CD4-positive, alpha-beta T cell (primary cell): ENCODE measurements around the gene SLC25A13. TPM values are rescaled to one million over a fixed set of nuclear protein-coding genes. Genes with fewer than 3 reads are reported as not detected.

Source experiments
- ATAC-seq: fragments of 200-7000 bp; cut with Tn5 transposase; one replicate; pipeline ENCODE4 v1.10.0; 2022; ENCODE audit warnings: mild to moderate bottlenecking; ENCODE audit not compliant: poor library complexity
- CTCF ChIA-PET: fragments of 350-600 bp; sonication (Branson Sonifier 250); formaldehyde crosslinking; loops from one replicate; lab custom pipeline; 2021; ENCODE audit warnings: antibody characterized with exemption, inconsistent platforms; lab: Charles Lee
- POLR2A ChIA-PET: fragments of 350-600 bp; sonication (Branson Sonifier 250); formaldehyde crosslinking; loops from one replicate; lab custom pipeline; 2021; ENCODE audit warnings: antibody characterized with exemption, inconsistent platforms; lab: Charles Lee
- DNase-seq, 14 experiments: peaks; one replicate each; pipeline ENCODE4 v3.0.0-alpha.2; 2013 to 2020; ENCODE audit warnings: mixed read lengths in 2 of 14
- H3K27ac ChIP-seq, 2 donors: one replicate each; pipeline versions ENCODE4 v1.5.1 to v1.7.0; 2013; ENCODE audit warnings: low read length in 2 of 2, low read depth in 1 of 2, mild to moderate bottlenecking in 1 of 2
- H3K27me3 ChIP-seq, 2 experiments: 1 replicate in 1 of 2; 2 replicates in 1 of 2; pipeline versions ENCODE4 v1.6.1 to v1.7.0; 2013; ENCODE audit warnings: low read length in 2 of 2, control low read depth in 1 of 2, mild to moderate bottlenecking in 1 of 2, moderate library complexity in 1 of 2; ENCODE audit not compliant: insufficient read depth in 2 of 2, control insufficient read depth in 1 of 2
- H3K36me3 ChIP-seq: one replicate; pipeline ENCODE4 v1.6.1; 2013; ENCODE audit warnings: low read length, control low read depth; ENCODE audit not compliant: insufficient read depth
- H3K4me1 ChIP-seq: one replicate; pipeline ENCODE4 v1.6.1; 2013; ENCODE audit warnings: low read length, control low read depth; ENCODE audit not compliant: insufficient read depth
- H3K4me3 ChIP-seq: one replicate; pipeline ENCODE4 v1.5.1; 2013; ENCODE audit warnings: mild to moderate bottlenecking, low read length, moderate library complexity
- H3K9me3 ChIP-seq, 2 experiments: 1 replicate in 1 of 2; 2 replicates in 1 of 2; pipeline versions ENCODE4 v1.6.1 to v1.7.0; 2013; ENCODE audit warnings: low read length in 2 of 2, mild to moderate bottlenecking in 2 of 2, control low read depth in 1 of 2, moderate library complexity in 1 of 2; ENCODE audit not compliant: control insufficient read depth in 1 of 2, insufficient read depth in 1 of 2
- H3K27ac Mint-ChIP-seq: one replicate; pipeline ENCODE4 v1.8.0; 2020; ENCODE audit warnings: mixed read lengths
- H3K27me3 Mint-ChIP-seq: one replicate; pipeline ENCODE4 v1.8.0; 2021; ENCODE audit warnings: mixed read lengths
- H3K36me3 Mint-ChIP-seq: one replicate; pipeline ENCODE4 v1.8.0; 2021; ENCODE audit warnings: low read depth, mixed read lengths
- H3K4me1 Mint-ChIP-seq: one replicate; pipeline ENCODE4 v1.8.0; 2021; ENCODE audit warnings: low read depth, mixed read lengths
- H3K4me3 Mint-ChIP-seq: one replicate; pipeline ENCODE4 v1.8.0; 2020; ENCODE audit warnings: mild to moderate bottlenecking, mixed read lengths
- H3K9me3 Mint-ChIP-seq: one replicate; pipeline ENCODE4 v1.8.0; 2020; ENCODE audit warnings: mixed read lengths
- intact Hi-C, 2 experiments: fragments of 100-400 bp; cut with DNase I in 1 of 2; cut with micrococcal nuclease in 1 of 2; formaldehyde crosslinking; loops; one replicate each; pipeline versions ENCODE4 v1.15.1 to v1.9.0; 2023 to 2025; cut with DNase I, micrococcal nuclease
- total RNA-seq, 174 experiments: library from RNA in 2 of 174; stranded (reverse) in 2 of 174; gene quantifications; one replicate each; pipeline ENCODE4 v1.2.3 and lab custom pipeline; 2021 to 2026
- TF ChIP-seq, protein P1 (sequence below): fragments of 200-600 bp; IDR thresholded peaks from one replicate; pipeline ENCODE4 v1.8.0; 2022; ENCODE audit warnings: antibody characterized with exemption, mild to moderate bottlenecking

SLC25A13 gene
- total RNA-seq, 2 experiments from 2014 or later: 12.7 to 13.5 TPM

DNA sequence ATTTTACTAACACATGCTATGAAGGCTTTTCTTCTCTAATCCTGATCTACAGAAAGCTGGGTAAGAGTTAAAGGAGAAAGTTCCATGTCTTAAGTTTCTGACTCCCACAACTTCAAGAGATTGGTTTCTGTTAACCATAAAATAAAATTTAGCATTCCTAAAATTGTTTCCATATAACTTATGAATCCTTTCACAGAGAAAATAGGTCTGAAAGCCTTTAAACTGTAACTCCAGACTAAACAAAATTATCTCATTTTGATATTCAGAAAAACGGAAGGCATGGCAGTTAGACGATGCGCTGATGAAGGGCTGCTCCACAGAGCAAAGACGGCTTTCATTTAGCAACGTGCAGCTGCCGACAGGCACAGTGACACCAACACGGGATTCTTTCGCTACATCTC is 133.3 kb downstream of the SLC25A13 start:
- peaks cover 64% of the 10 kb centered on the region for H3K36me3 Mint-ChIP-seq
- intact Hi-C loops: loop anchor here in 1 of 2 experiments (10.0 kb wide), 1 partner anchor 836 kb away; the partner anchor contains the start of gene DLX5
- POLR2A ChIA-PET: no interaction called here

DNA sequence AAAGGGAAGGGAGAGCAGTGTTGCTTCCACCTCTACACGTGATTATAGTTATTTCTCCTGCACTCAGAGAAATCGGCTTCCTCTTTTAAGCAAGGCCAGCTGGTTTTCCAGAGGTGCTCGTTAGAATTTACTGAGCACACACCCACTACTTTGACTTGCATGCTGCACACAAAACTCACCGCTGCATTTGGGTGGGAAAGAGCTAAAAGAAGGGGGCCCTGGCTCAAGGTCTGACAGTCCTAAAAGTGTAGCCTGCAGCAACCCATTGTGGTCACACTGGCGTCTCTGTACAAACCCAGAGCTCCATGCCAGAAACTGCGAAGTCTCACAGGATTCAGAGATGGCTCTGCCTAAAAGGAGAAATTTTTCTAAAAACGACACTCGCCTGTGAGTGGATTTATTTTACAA is 133.7 kb downstream of the SLC25A13 start:
- Histone ChIP-seq H3K36me3 (peaks cover 27% of the 10 kb centered on the region), H3K4me1 (no peaks in the 10 kb centered on the region), H3K27me3 (no peaks in the 10 kb centered on the region), H3K27ac (no peak overlapping the region), H3K4me3 (no peak overlapping the region), H3K9me3 (no peaks in the 10 kb centered on the region)
- ATAC-seq (no peak), DNase-seq (no peak)
- H3K4me3 Mint-ChIP-seq: no peak overlapping the region
- CTCF ChIA-PET: no interaction called here
- H3K9me3 Mint-ChIP-seq: no peaks in the 10 kb centered on the region
- intact Hi-C loops: loop anchor here in 1 of 2 experiments (10.0 kb wide), 1 partner anchor 837 kb away; the partner anchor contains the start of gene DLX5
- POLR2A ChIA-PET: no interaction called here
- H3K4me1 Mint-ChIP-seq: peaks cover 8% of the 10 kb centered on the region
- no peak overlapping the region for H3K27ac Mint-ChIP-seq
- no peaks in the 10 kb centered on the region for H3K27me3 Mint-ChIP-seq
- TF ChIP-seq, protein P1, sequence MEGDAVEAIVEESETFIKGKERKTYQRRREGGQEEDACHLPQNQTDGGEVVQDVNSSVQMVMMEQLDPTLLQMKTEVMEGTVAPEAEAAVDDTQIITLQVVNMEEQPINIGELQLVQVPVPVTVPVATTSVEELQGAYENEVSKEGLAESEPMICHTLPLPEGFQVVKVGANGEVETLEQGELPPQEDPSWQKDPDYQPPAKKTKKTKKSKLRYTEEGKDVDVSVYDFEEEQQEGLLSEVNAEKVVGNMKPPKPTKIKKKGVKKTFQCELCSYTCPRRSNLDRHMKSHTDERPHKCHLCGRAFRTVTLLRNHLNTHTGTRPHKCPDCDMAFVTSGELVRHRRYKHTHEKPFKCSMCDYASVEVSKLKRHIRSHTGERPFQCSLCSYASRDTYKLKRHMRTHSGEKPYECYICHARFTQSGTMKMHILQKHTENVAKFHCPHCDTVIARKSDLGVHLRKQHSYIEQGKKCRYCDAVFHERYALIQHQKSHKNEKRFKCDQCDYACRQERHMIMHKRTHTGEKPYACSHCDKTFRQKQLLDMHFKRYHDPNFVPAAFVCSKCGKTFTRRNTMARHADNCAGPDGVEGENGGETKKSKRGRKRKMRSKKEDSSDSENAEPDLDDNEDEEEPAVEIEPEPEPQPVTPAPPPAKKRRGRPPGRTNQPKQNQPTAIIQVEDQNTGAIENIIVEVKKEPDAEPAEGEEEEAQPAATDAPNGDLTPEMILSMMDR: no peak
- peaks cover 64% of the 10 kb centered on the region for H3K36me3 Mint-ChIP-seq

More for the DNA sequence above, 133.3 kb downstream of the SLC25A13 start:
- Mint-ChIP-seq H3K27me3 (no peaks in the 10 kb centered on the region), H3K9me3 (no peaks in the 10 kb centered on the region), H3K4me1 (peaks cover 8% of the 10 kb centered on the region), H3K27ac (no peak overlapping the region), H3K4me3 (no peak overlapping the region)
- Histone ChIP-seq H3K36me3 (peaks cover 25% of the 10 kb centered on the region), H3K4me3 (no peak overlapping the region), H3K27me3 (no peaks in the 10 kb centered on the region), H3K9me3 (no peaks in the 10 kb centered on the region), H3K27ac (no peak overlapping the region), H3K4me1 (no peaks in the 10 kb centered on the region)
- CTCF ChIA-PET: no interaction called here
- no peak for DNase-seq
- ATAC-seq: no peak
- TF ChIP-seq, protein P1: no peak

DNA sequence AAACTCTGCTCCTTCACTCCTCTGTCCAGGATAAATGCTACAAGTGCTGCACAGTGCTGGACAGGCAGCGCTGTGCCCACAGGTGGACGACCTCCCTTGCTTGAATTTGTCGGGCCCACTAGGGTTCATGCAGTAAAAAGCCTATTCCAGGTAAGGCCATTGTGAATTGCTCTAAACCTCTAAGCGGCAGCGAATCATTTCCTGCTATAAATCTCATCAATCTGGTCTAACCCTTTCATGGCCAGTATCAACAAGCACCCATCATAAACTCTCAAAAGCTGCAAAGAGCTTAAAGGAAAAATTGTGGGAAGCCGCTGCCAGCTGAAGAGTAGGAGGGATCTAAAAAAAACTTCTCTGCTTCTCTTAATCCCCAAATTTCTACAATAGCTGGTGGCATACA is 134.2 kb downstream of the SLC25A13 start:
- Mint-ChIP-seq H3K9me3 (no peaks in the 10 kb centered on the region), H3K4me1 (peaks cover 8% of the 10 kb centered on the region), H3K4me3 (no peak overlapping the region), H3K27ac (no peak overlapping the region), H3K27me3 (no peaks in the 10 kb centered on the region), H3K36me3 (peaks cover 65% of the 10 kb centered on the region)
- POLR2A ChIA-PET: no interaction called here
- H3K36me3 ChIP-seq: peaks cover 25% of the 10 kb centered on the region
- ATAC-seq (no peak), DNase-seq (no peak)
- H3K27me3 ChIP-seq: no peaks in the 10 kb centered on the region
- TF ChIP-seq, protein P1: no peak
- CTCF ChIA-PET: no interaction called here
- no peak overlapping the region for H3K27ac ChIP-seq
- intact Hi-C loops: loop anchor here in 1 of 2 experiments (10.0 kb wide), 1 partner anchor 837 kb away; the partner anchor contains the start of gene DLX5
- no peak overlapping the region for H3K4me3 ChIP-seq
- H3K9me3 ChIP-seq: no peaks in the 10 kb centered on the region
- no peaks in the 10 kb centered on the region for H3K4me1 ChIP-seq
